Activated B cell treated with CpG ODN at 0.5 μM for 24 hours (primary cell): ENCODE measurements around the gene NCKAP5. TPM values are rescaled to one million over a fixed set of nuclear protein-coding genes. Genes with fewer than 3 reads are reported as not detected.
"Not testable (repeated sequence)": the region's sequence is repeated elsewhere in the genome, so short reads cannot be mapped to it uniquely, and the experiment has no call there.

Experiments
- ATAC-seq: fragments of 200-7000 bp; cut with Tn5 transposase; one replicate; pipeline ENCODE4 v1.10.0; 2021; ENCODE audit warnings: low read depth, mild to moderate bottlenecking, moderate library complexity
- CTCF ChIA-PET: fragments of 350-600 bp; sonication (Branson Sonifier 250); formaldehyde crosslinking; loops from one replicate; lab custom pipeline; 2021; ENCODE audit warnings: antibody characterized with exemption; lab: Charles Lee
- POLR2A ChIA-PET: fragments of 350-600 bp; sonication (Branson Sonifier 250); formaldehyde crosslinking; loops from one replicate; lab custom pipeline; 2021; ENCODE audit warnings: antibody characterized with exemption; lab: Charles Lee
- DNase-seq: peaks from one replicate; pipeline ENCODE4 v3.0.0; 2022
- H3K27ac Mint-ChIP-seq: one replicate; pipeline ENCODE4 v1.8.0; 2020; ENCODE audit warnings: mixed read lengths
- H3K27me3 Mint-ChIP-seq: one replicate; pipeline ENCODE4 v1.8.0; 2021; ENCODE audit warnings: mixed read lengths
- H3K36me3 Mint-ChIP-seq: one replicate; pipeline ENCODE4 v1.8.0; 2021; ENCODE audit warnings: low read depth, mixed read lengths
- H3K4me1 Mint-ChIP-seq: one replicate; pipeline ENCODE4 v1.8.0; 2021; ENCODE audit warnings: mixed read lengths
- H3K4me3 Mint-ChIP-seq: one replicate; pipeline ENCODE4 v1.8.0; 2020; ENCODE audit warnings: mild to moderate bottlenecking, mixed read lengths
- H3K9me3 Mint-ChIP-seq: one replicate; pipeline ENCODE4 v1.8.0; 2020; ENCODE audit warnings: mixed read lengths
- CTCF ChIP-seq: fragments of 200-600 bp; IDR thresholded peaks from one replicate; pipeline ENCODE4 v1.8.0; 2022; ENCODE audit warnings: antibody characterized with exemption, mild to moderate bottlenecking
- intact Hi-C: fragments of 100-400 bp; cut with micrococcal nuclease; formaldehyde crosslinking; loops from one replicate; pipeline ENCODE4 v1.15.1; 2024
- total RNA-seq: library from RNA; stranded (reverse); gene quantifications from 2 replicates; pipeline ENCODE4 v1.2.3, GENCODE V29; 2022

The NCKAP5 gene
- total RNA-seq, 1 donor from 2014 or later = not detected

- no peak overlapping the region for H3K4me3 Mint-ChIP-seq
- H3K27ac Mint-ChIP-seq = no peak overlapping the region
- intact Hi-C loops = no loop called here
- ChIA-PET CTCF (no interaction called here), POLR2A (no interaction called here)
- ATAC-seq (no peak), DNase-seq (no peak)
- no peak for TF ChIP-seq CTCF
- no peaks in the 10 kb centered on the region for H3K36me3 Mint-ChIP-seq
- peaks cover 2% of the 10 kb centered on the region for H3K27me3 Mint-ChIP-seq
- no peaks in the 10 kb centered on the region for H3K9me3 Mint-ChIP-seq
- peaks cover 7% of the 10 kb centered on the region for H3K4me1 Mint-ChIP-seq
Observed at GRCh38 chr2:132716954-132717353, 851.3 kb downstream of the NCKAP5 start.

- H3K36me3 Mint-ChIP-seq = no peaks in the 10 kb centered on the region
- ATAC-seq (no peak), DNase-seq (no peak)
- H3K27me3 Mint-ChIP-seq = peaks cover 2% of the 10 kb centered on the region
- ChIA-PET POLR2A (no interaction called here), CTCF (no interaction called here)
- no peaks in the 10 kb centered on the region for H3K9me3 Mint-ChIP-seq
- intact Hi-C loops = no loop called here
- no peak overlapping the region for H3K4me3 Mint-ChIP-seq
- no peak overlapping the region for H3K27ac Mint-ChIP-seq
- H3K4me1 Mint-ChIP-seq = peaks cover 7% of the 10 kb centered on the region
- TF ChIP-seq CTCF = no peak
Observed at GRCh38 chr2:132715386-132716351, 852.6 kb downstream of the NCKAP5 start.

GRCh38 chr2:132703396-132703795 is 864.9 kb downstream of the NCKAP5 start:
- H3K4me3 Mint-ChIP-seq = no peak overlapping the region
- peaks cover 2% of the 10 kb centered on the region for H3K27me3 Mint-ChIP-seq
- no peaks in the 10 kb centered on the region for H3K9me3 Mint-ChIP-seq
- H3K36me3 Mint-ChIP-seq = no peaks in the 10 kb centered on the region
- intact Hi-C loops = no loop called here
- ATAC-seq (no peak), DNase-seq (no peak)
- no peak overlapping the region for H3K27ac Mint-ChIP-seq
- ChIA-PET POLR2A (no interaction called here), CTCF (no interaction called here)
- no peaks in the 10 kb centered on the region for H3K4me1 Mint-ChIP-seq
- no peak for TF ChIP-seq CTCF

GRCh38 chr2:132701810-132702209 is 866.5 kb downstream of the NCKAP5 start:
- no peak for TF ChIP-seq CTCF
- ChIA-PET CTCF (no interaction called here), POLR2A (no interaction called here)
- DNase-seq (no peak), ATAC-seq (no peak)
- no peaks in the 10 kb centered on the region for H3K9me3 Mint-ChIP-seq
- no peak overlapping the region for H3K27ac Mint-ChIP-seq
- H3K27me3 Mint-ChIP-seq = peaks cover 2% of the 10 kb centered on the region
- no peaks in the 10 kb centered on the region for H3K36me3 Mint-ChIP-seq
- intact Hi-C loops = no loop called here
- H3K4me1 Mint-ChIP-seq = no peaks in the 10 kb centered on the region
- no peak overlapping the region for H3K4me3 Mint-ChIP-seq

DNA sequence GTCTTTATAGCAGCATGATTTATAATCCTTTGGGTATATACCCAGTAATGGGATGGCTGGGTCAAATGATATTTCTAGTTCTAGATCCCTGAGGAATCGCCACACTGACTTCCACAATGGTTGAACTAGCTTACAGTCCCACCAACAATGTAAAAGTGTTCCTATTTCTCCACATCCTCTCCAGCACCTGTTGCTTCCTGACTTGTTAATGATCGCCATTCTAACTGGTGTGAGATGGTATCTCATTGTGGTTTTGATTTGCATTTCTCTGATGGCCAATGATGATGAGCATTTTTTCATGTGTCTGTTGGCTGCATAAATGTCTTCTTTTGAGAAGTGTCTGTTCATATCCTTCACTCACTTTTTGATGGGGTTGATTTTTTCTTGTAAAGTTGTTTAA is 868.5 kb downstream of the NCKAP5 start:
- not testable (repeated sequence) for DNase-seq

GRCh38 chr2:132698347-132698746 is 869.9 kb downstream of the NCKAP5 start:
- DNase-seq, H3K4me3 Mint-ChIP-seq, H3K27ac Mint-ChIP-seq, intact Hi-C loops, POLR2A ChIA-PET, CTCF ChIA-PET, H3K36me3 Mint-ChIP-seq, H3K4me1 Mint-ChIP-seq, H3K9me3 Mint-ChIP-seq, H3K27me3 Mint-ChIP-seq, ATAC-seq: not testable (repeated sequence)

More for the DNA sequence above, 868.5 kb downstream of the NCKAP5 start:
- H3K4me1 Mint-ChIP-seq, H3K4me3 Mint-ChIP-seq, H3K36me3 Mint-ChIP-seq, intact Hi-C loops, H3K27me3 Mint-ChIP-seq, H3K27ac Mint-ChIP-seq, CTCF ChIA-PET, ATAC-seq, H3K9me3 Mint-ChIP-seq, POLR2A ChIA-PET: not testable (repeated sequence)
